NCI-H1417 (cell line): Measurements from ENCODE around the gene SLC12A1.
"Not testable (repeated sequence)": the region's sequence is repeated elsewhere in the genome, so short reads cannot be mapped to it uniquely, and the experiment has no call there.

Experiments
- DNase-seq, 3 experiments: peaks; one replicate each; lab custom pipeline; 2025; lab: John Stamatoyannopoulos, UW

SLC12A1 gene

DNA sequence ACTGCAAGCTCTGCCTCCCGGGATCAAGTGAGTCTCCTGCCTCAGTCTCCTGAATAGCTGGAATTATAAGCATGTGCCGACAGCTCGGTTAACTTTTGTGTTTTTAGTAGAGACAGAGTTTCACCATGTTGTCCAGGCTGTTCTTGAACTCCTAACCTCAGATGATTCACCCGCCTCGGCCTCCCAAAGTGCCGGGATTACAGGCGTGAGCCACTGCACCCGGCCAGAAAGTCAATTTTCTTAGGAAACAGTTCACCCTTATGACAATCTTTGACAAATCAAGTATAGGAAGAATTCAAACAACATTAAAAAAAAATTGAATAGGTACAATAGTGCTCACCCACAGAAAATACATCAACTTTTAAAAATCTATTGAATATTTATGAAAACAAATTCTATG, 101.5 kb downstream of the SLC12A1 start:
- no peak for DNase-seq

DNA sequence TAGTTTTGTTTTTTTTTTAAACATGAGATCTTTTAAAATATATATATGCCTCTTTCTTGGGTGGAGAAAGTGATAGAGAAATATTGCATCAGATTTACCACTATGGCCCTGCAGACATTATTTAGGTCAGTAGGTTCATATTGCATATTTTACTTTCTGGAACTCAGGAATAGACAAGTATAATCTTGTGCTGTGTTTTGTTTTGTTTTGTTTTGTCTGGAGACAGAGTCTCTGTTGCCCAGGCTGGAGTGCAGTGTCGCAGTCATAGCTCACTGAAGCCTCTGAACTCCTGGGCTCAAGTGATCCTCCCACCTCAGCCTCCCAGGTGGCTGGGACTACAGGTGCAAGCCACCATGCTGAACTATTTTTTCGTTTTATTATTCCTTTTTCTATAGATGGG, 103.6 kb downstream of the SLC12A1 start:
- DNase-seq: no peak

DNA sequence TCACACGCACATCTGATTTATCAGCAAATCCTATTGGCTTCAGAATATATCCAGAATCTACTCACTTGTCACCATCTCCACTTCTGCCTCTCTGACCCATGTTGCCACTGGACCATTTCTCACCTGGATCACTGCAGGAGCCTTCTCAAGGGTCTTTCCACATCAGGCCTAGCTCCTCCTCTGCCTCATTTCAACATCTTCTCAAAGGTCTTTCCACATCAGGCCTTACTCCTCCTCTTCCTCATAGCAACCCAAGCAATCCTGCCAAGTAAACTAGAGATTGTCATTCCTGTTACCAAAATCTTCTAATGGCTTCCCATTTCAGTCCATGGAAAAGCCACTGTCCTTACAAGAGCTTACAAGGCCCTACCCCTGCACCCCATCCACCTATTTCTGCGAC, 107.1 kb downstream of the SLC12A1 start:
- no peak for DNase-seq

DNA sequence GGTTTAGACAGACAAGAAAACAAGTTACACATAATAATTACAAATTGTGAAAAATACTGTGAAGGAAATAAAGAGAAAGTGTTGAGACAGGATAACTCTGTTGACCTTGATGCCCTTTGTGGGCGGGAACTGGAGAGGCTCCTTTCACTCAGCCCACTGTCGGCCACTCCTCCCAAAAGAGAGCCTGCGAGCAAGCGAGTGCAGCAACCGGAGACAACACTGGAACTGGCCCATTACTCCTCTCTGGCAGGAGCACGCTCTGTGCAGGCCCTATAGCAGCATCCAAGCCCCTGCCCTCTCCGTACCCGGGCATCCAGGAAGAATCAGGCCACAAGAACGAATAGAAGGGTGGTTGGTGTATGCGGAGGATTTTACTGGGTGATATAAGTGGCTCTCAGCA, 108.9 kb downstream of the SLC12A1 start:
- DNase-seq: no peak

DNA sequence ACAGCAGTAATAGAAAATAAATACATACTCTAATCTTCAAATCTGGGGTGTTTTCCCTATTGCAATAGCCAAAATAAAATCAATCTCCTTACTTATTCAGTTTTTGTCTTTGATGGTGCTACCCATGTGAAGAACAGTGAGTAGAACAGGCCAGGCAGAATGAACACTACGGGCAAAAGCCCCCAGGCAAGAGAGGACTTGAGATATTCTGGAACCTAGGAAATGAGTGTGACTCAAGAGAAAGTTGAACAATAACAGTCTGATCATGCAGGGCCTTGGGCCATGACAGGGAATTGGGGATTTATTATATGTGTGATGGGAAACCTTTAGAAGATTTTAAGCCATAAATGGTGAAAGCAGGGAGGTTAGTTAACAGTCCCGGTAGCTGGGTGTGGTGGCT, 111.1 kb downstream of the SLC12A1 start:
- no peak for DNase-seq

DNA sequence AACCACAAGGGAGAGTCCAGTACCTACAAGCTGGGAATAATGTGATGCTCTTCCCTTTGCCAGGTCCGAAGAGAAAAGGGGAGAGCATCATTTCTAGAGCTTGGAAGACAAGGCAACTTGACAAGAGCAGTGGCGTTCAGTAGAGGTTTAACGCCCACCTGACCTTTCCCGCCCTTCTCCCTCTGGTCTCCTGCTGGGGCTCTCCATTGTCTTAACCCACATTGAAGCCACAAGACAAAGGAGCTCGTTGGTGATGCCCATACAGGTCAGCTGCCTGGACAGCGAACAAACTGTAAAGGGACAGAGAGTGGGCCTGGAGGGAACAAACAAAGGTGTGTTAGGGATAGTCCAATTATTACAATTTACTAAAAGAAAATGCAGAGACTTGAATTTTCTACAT, 112.0 kb downstream of the SLC12A1 start:
- peak in 1 of 3 experiments; percentile 7 for DNase-seq

DNA sequence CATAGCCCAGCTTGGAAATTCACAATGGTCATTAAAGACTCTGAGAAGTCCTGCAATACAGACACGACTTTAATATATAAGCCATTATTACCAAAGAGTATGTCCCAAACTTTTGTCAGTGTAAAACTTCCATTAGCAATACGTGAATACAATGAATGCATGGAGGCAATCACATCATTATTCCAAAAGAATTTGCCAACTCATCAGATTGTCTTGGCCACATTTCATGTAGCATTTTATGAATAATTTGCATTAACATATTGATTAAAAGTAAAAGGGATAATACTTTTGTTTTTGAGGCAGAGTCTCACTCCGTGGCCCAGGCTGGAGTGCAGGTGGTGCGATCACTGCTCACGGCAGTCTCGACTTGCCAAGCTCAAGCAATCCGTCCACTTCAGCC, 117.2 kb downstream of the SLC12A1 start:
- no peak for DNase-seq

DNA sequence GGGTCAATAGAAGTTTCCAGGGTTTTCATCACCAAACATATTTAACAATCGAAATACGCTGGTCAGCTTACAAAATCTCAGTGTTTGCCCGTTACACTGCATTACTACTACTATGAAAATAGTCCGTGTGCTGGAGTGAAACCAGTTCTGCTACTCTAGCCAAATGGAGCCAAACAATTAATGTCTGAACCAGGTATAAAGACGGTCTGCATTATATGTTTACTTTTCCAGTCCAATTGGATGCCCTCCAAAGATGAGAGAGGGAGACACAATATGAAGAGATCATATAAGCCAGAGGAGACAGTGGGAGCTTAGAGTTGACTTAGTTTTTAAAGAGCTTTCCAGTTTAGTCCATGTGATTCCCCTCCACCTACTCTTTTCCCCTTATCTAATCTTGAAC, 118.8 kb downstream of the SLC12A1 start:
- peak in 1 of 3 experiments; percentile 34 for DNase-seq

DNA sequence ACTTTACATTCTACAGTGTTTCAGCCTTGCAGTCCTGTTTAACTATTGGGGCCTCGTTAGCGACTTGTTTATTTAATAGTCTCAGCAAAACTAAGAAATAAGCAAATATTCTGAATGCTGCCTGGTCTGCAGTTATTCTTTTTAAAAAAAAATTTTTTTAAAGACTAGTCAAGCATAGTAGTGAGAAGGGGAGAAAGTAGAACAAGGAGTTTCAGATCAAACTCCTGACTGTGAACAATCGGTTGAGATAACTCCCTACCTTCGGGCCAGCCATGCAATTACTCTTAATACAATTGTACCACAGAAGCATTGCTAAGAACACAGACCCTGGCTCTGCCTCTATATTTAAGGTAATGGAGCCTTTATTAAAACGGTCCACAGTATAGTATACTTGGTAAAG, 119.3 kb downstream of the SLC12A1 start:
- no peak for DNase-seq

DNA sequence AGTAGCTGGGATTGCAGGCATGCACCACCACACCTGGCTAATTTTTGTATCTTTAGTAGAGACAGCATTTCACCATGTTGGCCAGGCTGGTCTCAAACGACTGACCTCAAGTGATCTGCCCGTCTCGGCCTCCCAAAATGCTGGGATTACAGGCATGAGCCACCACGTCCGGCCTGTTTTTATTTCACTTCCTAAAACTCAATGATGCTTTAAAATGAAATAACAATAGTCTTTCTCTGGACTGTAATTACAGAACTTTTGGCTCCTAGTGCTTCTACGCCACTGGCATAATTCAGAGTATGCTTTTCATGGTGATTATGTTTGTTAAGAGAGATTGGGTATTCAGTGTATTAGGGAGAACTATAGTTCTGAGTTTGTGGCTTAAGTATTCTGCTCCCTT, 120.1 kb downstream of the SLC12A1 start:
- not testable (repeated sequence) for DNase-seq

DNA sequence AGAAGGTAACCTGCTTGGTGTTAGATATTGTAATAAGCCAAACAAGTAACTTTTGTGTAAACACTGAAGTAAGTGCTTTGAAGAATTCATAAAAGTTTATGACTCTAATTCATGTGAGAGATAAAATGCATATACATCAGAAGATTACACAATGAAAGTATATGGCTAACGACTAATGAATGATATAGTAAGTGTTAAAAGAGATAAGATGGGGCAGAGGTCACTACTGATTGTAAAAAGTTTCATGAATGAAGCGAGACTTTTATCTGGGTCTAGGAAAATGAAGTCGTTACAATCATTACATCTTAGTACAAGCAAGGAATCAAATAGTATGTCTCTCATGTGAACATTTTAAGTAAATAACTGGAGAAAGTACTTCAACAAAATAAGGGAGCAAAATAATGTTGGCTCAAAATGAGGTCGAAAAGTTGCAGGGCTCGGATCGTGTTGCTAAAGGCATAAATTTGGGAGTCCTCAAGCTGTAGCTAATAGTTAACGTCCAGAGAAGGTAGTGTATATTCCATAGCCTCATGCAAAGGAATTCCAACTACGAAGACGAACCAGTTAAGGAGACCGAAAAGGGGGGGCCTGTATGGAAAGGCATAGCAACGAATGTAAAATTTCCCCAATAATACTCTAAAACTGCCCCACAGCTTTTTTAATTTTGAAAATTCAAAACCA, 124.1 kb downstream of the SLC12A1 start:
- no peak for DNase-seq

DNA sequence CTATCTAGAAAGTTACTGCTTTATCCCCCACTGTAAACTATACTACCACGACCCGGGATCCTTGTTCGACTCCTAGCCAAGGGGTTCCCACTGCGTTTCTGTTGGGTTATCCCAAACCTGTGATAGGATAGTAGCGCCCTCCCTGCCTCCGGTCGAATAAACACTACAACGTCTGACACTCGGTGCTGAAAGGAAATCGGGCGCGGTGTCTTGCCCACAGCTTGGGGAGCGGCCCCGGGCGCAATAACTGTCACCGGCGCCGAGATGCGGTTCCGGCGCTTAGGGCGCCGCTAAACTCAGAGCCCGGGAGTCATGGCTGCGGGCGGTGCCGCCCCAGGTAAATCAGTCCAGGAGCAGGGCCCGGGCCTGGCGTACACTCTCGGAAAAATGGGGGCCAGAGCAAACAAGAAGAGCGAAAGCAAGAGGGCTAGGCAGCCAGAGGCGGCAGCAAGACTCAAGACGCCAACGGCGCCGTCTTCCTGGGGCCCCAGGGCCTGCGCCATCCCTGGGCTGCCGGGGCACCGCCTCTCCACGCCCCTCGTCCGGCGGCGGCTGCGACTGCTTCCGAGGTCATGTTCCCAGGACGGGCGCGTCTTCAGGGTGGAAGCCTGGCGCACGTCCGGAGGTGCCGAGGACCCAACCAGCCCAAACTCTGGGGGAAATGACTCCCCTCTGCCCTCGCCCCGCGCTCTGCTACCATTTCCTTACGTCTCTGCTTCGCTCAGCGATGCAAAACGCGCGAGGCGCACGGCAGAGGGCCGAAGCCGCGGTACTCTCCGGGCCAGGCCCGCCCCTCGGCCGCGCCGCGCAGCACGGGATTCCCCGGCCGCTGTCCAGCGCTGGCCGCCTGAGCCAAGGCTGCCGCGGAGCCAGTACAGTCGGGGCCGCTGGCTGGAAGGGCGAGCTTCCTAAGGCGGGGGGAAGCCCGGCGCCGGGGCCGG, 125.0 kb downstream of the SLC12A1 start, which contains the start of gene DUT:
Gene DUT, plus strand, starts transcription at position 575 of the 941 bp plus-strand sequence. Its CDS starts 87 bp downstream, at position 662.
- peak; percentile 59 to 91 (median 83) for DNase-seq

DNA sequence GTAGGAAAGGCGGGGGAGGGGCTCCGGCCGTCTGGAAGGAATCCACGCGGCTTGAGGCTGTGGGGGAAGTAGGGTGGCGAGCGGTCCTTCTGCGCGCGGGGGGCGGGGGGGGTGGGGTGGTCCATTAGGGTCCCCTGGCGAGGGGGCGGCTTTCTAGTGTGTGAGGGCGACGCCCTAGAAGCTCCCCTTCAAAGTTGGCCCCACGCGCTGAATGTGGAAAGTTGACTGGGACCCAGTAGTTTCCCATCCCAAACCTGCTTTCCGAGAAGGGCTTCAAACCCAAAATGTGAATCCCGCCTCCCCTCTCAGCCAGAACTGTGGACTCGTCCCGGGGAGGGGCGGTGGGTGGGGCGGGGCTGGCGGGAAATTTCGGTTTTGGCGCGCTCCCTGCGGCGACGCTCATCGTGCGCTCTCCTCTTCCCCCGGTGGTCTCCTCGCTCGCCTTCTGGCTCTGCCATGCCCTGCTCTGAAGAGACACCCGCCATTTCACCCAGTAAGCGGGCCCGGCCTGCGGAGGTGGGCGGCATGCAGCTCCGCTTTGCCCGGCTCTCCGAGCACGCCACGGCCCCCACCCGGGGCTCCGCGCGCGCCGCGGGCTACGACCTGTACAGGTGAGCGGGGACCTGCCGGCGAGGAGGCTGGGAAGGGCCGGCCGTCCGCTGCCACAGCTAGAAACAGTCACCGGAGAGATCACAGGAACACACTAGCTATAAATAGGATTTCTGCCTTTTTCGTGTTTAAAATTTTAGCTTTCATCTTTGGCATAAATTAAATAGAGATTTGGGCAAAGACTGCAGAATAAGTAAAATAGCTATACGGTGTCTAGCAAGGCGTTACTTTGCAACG, 125.9 kb downstream of the SLC12A1 start:
- peak; percentile 41 to 84 (median 79) for DNase-seq

DNA sequence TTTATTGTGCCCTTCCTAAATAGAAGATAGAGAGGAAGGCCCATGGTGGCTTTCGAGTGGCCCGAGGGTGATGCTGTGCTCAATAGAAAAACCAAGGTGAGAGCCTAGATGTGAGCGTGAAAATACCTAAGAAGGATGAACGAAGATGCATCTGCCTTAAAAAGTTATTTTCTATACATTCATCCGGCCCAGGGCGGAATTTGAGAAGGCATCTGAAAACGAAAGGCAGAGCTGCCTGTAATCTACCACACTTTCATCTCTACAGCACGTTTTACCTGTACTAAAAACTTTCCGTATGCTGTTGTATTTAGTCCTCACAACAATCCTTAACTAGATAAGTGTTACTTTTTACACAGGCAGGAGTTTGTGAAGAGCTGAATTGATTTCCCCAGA, 126.5 kb downstream of the SLC12A1 start:
- peak in 1 of 3 experiments; percentile 21 for DNase-seq

DNA sequence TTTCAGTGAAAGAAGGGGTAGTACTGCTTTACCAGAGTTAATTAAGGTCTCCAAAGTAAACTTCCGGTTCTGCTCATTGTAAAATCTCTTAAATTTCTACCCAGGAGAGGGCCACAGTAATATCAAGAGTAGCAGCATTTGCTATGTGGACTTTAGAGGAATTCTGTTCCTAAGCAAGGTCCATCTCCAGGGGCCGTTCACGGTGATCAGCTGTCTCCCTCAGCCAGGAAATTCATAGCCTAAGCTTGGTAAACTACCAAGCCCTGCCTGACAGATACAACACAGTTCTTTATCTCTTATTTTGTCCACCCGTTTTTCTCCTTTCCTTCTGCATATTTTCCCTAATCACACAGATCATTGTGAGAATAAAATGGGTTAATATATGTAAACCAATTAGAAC, 127.4 kb downstream of the SLC12A1 start:
- DNase-seq: peak in 1 of 3 experiments; percentile 31

DNA sequence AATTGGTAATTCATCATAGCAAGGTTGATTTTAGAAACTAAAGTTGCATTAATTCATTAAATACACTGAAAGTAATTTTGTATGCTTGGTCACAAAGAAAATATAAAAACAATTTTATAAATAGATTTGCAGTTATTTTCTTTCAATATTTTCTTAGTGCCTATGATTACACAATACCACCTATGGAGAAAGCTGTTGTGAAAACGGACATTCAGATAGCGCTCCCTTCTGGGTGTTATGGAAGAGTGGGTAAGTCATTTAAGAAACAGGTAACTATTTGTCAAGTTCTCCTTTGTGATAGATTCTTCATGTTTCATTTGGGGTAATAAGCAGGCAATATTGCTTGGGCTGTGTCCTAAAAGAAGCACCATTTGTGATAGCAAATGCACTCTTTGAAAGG, 128.2 kb downstream of the SLC12A1 start:
- no peak for DNase-seq

DNA sequence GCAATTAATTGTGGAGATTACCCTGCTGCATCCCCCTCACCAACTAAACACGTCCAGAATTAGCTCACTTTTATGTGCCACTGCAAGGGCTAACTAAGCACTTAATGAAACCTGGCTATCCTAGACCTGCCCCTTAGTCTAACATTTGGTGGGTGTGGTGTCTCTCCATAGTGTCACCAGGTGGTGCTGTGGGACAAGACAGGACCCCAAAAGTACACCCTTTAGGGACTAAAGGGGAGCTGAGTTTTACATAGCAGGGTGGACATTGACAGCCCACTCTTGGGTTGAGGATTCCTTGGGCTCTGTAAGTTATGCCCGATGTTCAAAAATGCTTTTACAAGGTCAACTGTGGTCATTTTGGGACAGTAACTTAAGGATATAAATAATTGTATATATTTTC, 130.8 kb downstream of the SLC12A1 start:
- peak in 1 of 3 experiments; percentile 8 for DNase-seq

DNA sequence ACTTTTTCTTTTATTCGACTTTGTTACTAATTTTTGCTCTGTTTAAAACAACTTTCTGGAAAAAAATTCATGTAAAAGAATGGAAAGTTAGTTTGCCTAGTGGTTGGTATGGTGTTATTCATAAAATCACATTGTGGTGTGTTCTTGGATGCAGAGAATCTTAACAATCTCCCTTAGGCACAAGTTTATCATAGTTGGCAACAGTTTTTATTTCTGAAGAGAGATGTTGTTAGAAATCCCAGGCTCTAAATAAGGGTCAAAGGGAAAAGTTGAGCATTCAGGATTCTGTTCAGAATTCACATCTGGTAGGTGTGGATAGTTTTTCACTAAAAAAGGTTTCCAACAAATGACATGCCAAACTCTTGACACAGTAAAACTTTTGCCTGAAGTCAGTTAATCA, 131.5 kb downstream of the SLC12A1 start:
- no peak for DNase-seq

DNA sequence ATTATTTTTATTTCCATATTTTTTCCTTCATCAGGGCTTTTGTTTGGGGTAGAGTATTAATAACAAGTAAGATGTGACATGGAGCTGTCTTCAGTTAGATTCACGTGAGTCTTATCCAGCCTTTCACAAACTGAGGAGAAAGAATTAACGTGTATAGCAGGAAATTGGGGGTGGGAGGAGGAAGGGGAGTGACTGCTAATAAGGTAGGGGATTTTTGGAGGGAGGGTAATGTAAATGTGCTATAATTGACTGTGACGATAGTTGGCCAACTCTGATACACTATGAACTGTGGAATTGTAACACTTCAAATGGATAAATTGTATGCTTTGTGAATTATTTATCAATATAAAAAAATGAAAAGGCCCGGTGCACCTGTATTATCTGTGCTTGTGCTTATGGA, 134.0 kb downstream of the SLC12A1 start:
- DNase-seq: no peak

DNA sequence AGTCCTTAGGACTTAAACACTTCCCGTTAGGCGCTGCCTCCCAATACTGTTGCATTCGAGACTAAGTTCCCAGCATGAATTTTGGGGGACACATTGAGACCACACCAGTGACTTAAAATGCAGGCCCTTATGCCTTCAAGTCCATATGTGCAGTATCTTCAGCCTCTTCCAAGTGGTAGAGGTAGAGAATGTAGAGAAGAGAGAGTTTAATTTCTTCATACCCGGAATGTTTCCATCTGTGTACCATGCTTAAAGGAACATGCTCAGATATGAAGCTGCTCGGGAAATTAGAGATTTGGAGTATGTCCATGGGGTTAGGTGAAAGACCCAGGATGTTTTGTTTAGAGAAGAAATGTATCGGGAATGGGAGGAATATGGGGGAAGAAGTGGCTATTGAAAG, 137.8 kb downstream of the SLC12A1 start:
- DNase-seq: no peak

DNA sequence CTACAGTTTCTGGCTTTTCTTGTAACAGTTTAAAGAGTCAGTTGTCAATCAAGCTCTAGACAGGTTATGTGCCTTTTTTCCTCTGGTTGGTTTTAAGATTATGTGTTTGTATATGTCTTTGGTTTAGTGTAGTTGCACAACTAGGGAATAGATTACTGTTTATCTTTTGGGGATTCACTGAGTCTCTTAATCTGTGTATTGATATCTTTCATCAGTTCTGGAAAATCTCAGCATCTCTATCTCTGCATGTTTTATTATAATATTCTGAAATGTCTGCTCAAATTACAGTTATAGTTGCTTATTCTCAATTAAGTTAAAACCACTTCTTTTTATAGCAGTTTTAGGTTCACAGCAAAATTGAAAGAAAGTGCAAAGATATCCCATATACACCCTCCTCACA, 139.4 kb downstream of the SLC12A1 start:
- no peak for DNase-seq

DNA sequence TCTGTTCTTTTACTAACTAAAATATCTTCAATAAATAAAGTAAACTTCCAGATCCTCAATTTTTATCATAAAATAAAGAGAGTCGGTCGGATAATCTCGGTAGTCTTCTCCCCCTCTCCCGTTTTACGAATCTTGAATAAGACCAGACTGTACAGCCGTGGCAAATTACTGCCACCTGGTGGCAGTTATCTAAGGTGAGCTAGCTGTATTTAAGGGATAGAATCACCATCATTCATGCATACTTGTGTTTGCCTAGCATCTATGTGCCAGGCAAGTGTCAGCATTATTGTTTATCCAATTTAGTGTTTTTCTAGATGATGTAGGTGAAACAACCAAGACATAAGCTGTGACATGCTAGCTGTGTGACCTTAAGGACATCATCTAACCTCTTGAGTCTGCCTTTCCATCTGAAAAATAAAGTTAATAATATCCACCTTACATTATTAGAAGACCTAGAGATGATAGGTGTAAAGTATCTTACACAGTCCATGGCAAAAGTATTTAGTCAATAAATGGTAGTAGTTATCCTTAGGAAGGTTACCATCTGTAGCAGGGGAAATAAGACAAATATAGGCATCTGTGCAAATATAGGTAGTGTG, 146.5 kb downstream of the SLC12A1 start:
- DNase-seq: peak; percentile 53 to 84 (median 69)
